Endothelial cell (in vitro differentiated cells): ENCODE measurements around the gene DMBX1. TPM values are rescaled to one million over a fixed set of nuclear protein-coding genes. Genes with fewer than 3 reads are reported as not detected.

Source experiments
- DNase-seq: peaks from one replicate; pipeline ENCODE4 v3.0.0; 2021; ENCODE audit warnings: low spot score
- H3K27ac Mint-ChIP-seq: one replicate; pipeline ENCODE4 v1.8.0; 2021; ENCODE audit warnings: mixed read lengths, inconsistent platforms; ENCODE audit not compliant: unreplicated experiment
- H3K27me3 Mint-ChIP-seq: one replicate; pipeline ENCODE4 v1.8.0; 2021; ENCODE audit warnings: mild to moderate bottlenecking, moderate library complexity, mixed read lengths, inconsistent platforms; ENCODE audit not compliant: unreplicated experiment
- H3K36me3 Mint-ChIP-seq: one replicate; pipeline ENCODE4 v1.8.0; 2021; ENCODE audit warnings: mild to moderate bottlenecking, low read depth, mixed read lengths, inconsistent platforms; ENCODE audit not compliant: unreplicated experiment
- H3K4me1 Mint-ChIP-seq: one replicate; pipeline ENCODE4 v1.8.0; 2021; ENCODE audit warnings: mild to moderate bottlenecking, mixed read lengths, inconsistent platforms; ENCODE audit not compliant: unreplicated experiment
- H3K4me3 Mint-ChIP-seq: one replicate; pipeline ENCODE4 v1.8.0; 2021; ENCODE audit warnings: mild to moderate bottlenecking, mixed read lengths, inconsistent platforms; ENCODE audit not compliant: unreplicated experiment
- H3K9me3 Mint-ChIP-seq: one replicate; pipeline ENCODE4 v1.8.0; 2021; ENCODE audit warnings: mixed read lengths, inconsistent platforms; ENCODE audit not compliant: unreplicated experiment
- total RNA-seq: library from RNA; stranded (reverse); fragmentation: NEBNext Ultra II Directional; extraction: Animal tissue kit (Norgen Biotek cat#: 25700); gene quantifications from one replicate; pipeline ENCODE4 v1.2.1, GENCODE V29; 2021; ENCODE audit not compliant: unreplicated experiment
- TF ChIP-seq, protein P1 (sequence below): fragments of 200-600 bp; sonication (generic); IDR thresholded peaks from one replicate; pipeline ENCODE4 v1.5.0; 2021; ENCODE audit warnings: antibody characterized with exemption; ENCODE audit not compliant: unreplicated experiment

The DMBX1 gene
- total RNA-seq, 1 donor from 2014 or later, result not detected

GRCh38 chr1:46458846-46459245, 30.8 kb upstream of the DMBX1 start:
- TF ChIP-seq, protein P1, sequence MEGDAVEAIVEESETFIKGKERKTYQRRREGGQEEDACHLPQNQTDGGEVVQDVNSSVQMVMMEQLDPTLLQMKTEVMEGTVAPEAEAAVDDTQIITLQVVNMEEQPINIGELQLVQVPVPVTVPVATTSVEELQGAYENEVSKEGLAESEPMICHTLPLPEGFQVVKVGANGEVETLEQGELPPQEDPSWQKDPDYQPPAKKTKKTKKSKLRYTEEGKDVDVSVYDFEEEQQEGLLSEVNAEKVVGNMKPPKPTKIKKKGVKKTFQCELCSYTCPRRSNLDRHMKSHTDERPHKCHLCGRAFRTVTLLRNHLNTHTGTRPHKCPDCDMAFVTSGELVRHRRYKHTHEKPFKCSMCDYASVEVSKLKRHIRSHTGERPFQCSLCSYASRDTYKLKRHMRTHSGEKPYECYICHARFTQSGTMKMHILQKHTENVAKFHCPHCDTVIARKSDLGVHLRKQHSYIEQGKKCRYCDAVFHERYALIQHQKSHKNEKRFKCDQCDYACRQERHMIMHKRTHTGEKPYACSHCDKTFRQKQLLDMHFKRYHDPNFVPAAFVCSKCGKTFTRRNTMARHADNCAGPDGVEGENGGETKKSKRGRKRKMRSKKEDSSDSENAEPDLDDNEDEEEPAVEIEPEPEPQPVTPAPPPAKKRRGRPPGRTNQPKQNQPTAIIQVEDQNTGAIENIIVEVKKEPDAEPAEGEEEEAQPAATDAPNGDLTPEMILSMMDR, result no peak
- H3K9me3 Mint-ChIP-seq, result no peaks in the 10 kb centered on the region
- no peak for DNase-seq
- no peak overlapping the region for H3K27ac Mint-ChIP-seq
- H3K4me3 Mint-ChIP-seq, result no peak overlapping the region
- peaks cover 8% of the 10 kb centered on the region for H3K36me3 Mint-ChIP-seq
- peaks cover 21% of the 10 kb centered on the region for H3K27me3 Mint-ChIP-seq
- peaks cover 11% of the 10 kb centered on the region for H3K4me1 Mint-ChIP-seq

GRCh38 chr1:46459315-46459714, 30.3 kb upstream of the DMBX1 start:
- H3K36me3 Mint-ChIP-seq, result peaks cover 7% of the 10 kb centered on the region
- H3K4me1 Mint-ChIP-seq, result peaks cover 12% of the 10 kb centered on the region
- H3K27me3 Mint-ChIP-seq, result peaks cover 20% of the 10 kb centered on the region
- DNase-seq, result no peak
- no peak overlapping the region for H3K4me3 Mint-ChIP-seq
- H3K9me3 Mint-ChIP-seq, result no peaks in the 10 kb centered on the region
- TF ChIP-seq, protein P1, result no peak
- H3K27ac Mint-ChIP-seq, result peak overlapping the region; percentile 72

DNA sequence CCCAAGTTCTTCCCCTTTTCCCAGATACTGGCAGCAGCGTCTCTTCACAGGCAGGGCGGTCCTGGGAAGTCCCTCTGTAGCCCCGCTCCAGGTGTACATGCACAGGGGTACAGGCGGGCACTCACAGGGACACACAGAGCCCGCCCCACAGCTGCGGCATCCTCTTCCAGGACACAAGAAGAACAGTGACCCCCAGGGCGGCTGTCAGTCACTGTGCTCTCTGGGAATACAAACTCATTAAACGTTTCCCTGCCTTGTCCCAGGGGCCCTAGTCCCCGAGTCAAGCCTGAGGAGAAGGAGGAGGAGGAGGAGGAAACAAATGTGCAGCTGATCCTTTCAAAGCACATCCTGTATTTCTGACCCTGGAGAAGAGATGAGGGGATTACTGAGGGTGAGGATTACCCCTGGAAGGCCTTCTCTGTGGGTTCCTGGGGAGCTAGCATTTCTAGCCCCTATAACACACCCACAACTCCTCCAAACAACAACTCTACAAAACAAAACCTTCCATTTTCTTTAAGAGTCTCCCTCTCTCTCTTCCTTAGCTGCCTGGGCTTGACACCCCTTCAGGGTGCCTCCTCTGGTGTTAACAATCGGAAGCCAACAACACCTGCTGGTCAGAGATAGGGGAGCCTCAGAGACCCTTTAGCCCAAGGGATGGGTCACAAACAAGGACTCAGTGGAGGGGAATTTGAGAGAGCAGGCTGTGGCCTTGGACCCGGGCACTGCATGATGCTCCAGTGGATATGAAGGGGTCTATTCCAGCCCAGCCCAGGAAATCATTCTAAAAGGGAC, 28.4 kb upstream of the DMBX1 start:
- Mint-ChIP-seq H3K36me3 (peaks cover 3% of the 10 kb centered on the region), H3K4me1 (peaks cover 20% of the 10 kb centered on the region), H3K4me3 (no peak overlapping the region), H3K9me3 (no peaks in the 10 kb centered on the region), H3K27ac (no peak overlapping the region), H3K27me3 (peaks cover 18% of the 10 kb centered on the region)
- no peak for DNase-seq
- TF ChIP-seq, protein P1, result no peak

DNA sequence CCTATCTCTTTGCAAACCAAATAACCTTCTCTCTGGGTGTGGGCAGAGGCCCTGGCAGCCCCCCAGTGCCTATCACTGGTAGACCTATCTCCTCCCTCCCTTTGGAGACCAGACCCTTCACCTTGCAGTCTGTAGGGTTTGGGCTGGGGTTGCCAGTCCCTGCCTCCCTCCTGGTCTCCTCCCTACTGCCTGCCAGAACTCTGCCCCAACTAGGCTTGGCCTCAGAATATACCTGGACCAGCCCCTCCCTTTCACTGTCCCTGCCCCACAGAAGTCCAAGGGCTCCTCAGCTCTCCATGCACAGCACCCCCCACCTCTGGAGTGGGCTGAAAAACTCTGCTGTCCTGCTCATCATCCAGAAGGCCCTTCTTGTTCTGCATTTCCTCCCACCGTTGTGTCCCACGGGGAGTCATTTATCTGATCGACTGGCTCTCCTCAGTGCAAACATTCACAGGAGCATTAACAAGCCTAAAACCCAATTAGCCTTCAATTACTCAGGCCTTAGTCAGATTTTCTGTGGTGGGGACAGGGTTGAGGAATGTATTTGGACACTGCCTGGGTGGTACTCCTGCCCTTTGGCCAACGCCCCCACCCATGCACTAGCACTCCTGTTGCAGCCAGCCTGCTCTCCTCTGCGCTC, 27.7 kb upstream of the DMBX1 start:
- H3K36me3 Mint-ChIP-seq, result peaks cover 3% of the 10 kb centered on the region
- TF ChIP-seq, protein P1, result no peak
- H3K27me3 Mint-ChIP-seq, result peaks cover 20% of the 10 kb centered on the region
- peaks cover 22% of the 10 kb centered on the region for H3K4me1 Mint-ChIP-seq
- DNase-seq, result no peak
- no peak overlapping the region for H3K27ac Mint-ChIP-seq
- H3K9me3 Mint-ChIP-seq, result no peaks in the 10 kb centered on the region
- peak overlapping the region; percentile 39 for H3K4me3 Mint-ChIP-seq

DNA sequence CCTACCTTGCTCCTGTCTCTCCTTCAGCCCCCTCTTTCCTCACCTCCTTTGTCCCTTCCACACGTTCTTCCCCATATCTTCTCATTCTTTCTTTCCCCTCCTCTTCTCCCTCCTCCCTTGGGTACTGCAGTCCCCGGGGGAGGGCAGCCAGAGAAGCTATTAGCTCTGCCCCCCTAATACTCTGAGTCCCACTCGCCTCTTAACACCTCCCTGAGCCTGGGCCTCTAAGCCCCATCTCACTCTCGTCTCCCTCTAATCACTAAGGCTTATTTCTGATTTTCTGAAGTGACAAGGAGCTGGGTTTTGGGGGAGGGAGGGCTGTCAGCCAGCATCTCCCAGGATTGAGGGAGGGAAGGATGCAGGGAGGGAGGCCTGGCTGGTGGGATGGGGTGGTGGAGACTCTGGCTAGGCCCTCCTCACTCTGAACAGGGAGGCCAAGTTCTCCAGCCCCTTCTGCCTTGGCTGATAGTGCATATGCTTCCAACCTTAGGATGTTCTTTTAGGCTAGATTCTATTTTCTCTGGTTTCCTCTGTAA, 25.6 kb upstream of the DMBX1 start:
- H3K4me1 Mint-ChIP-seq, result peaks cover 26% of the 10 kb centered on the region
- no peak overlapping the region for H3K27ac Mint-ChIP-seq
- DNase-seq, result no peak
- H3K4me3 Mint-ChIP-seq, result no peak overlapping the region
- H3K27me3 Mint-ChIP-seq, result peaks cover 23% of the 10 kb centered on the region
- H3K9me3 Mint-ChIP-seq, result no peaks in the 10 kb centered on the region
- TF ChIP-seq, protein P1, result no peak
- H3K36me3 Mint-ChIP-seq, result peaks cover 3% of the 10 kb centered on the region
